ENCODE measurements around the gene OLFM4. TPM values are rescaled to one million over a fixed set of nuclear protein-coding genes. Genes with fewer than 3 reads are reported as not detected.

OLFM4 gene
- total and polyA plus RNA-seq, 2 experiments from 2014 or later: not detected

DNA sequence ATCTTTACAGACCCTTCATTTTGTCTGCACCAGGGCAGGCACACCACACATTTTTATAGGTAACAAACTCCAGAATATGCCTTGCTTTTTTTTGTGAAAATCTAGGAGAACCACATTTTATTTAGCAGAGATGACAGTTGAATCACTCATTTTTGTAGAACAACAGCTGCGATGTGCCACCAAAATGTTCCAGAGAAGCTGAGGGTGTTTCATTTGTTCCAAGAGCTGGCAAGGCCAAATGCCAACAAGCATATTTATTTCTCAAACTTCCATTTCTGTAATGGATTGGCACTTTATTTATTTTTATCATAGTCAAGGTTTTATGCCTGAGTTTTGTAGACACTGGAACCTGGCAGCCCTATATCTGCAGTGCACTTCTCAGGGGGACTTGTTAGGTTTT is 10.4 kb downstream of the OLFM4 start:
- Histone ChIP-seq H3K27me3 (ENCODE audit: insufficient read depth) (no peaks in the 10 kb centered on the region), H3K27ac (ENCODE audit: low read depth) (no peak overlapping the region), H3K36me3 (ENCODE audit: insufficient read depth) (no peaks in the 10 kb centered on the region), H3K4me3 (no peak overlapping the region), H3K79me2 (replicated peaks; ENCODE audit: insufficient read depth) (no peaks in the 10 kb centered on the region), H4K20me1 (replicated peaks; ENCODE audit: insufficient read depth) (no peaks in the 10 kb centered on the region), H3K4me1 (ENCODE audit: insufficient read depth) (no peaks in the 10 kb centered on the region), H3F3A (replicated peaks; ENCODE audit: low read depth) (no peaks in the 10 kb centered on the region), H3K4me2 (no peak overlapping the region), H2AFZ (no peak overlapping the region), H3K9me2 (ENCODE audit: insufficient read depth) (no peaks in the 10 kb centered on the region)
- no peaks in the 10 kb centered on the region for H3K9me3 Mint-ChIP-seq
- no peak overlapping the region for H3K27ac Mint-ChIP-seq
- no peaks in the 10 kb centered on the region for H3K36me3 Mint-ChIP-seq (ENCODE audit: low read depth)
- TF ChIP-seq, protein P1, sequence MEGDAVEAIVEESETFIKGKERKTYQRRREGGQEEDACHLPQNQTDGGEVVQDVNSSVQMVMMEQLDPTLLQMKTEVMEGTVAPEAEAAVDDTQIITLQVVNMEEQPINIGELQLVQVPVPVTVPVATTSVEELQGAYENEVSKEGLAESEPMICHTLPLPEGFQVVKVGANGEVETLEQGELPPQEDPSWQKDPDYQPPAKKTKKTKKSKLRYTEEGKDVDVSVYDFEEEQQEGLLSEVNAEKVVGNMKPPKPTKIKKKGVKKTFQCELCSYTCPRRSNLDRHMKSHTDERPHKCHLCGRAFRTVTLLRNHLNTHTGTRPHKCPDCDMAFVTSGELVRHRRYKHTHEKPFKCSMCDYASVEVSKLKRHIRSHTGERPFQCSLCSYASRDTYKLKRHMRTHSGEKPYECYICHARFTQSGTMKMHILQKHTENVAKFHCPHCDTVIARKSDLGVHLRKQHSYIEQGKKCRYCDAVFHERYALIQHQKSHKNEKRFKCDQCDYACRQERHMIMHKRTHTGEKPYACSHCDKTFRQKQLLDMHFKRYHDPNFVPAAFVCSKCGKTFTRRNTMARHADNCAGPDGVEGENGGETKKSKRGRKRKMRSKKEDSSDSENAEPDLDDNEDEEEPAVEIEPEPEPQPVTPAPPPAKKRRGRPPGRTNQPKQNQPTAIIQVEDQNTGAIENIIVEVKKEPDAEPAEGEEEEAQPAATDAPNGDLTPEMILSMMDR (conservative IDR thresholded peaks at IDR 0.05; ENCODE audit: low read depth in 2 of 2): no peak
- TF ChIP-seq, protein P2, sequence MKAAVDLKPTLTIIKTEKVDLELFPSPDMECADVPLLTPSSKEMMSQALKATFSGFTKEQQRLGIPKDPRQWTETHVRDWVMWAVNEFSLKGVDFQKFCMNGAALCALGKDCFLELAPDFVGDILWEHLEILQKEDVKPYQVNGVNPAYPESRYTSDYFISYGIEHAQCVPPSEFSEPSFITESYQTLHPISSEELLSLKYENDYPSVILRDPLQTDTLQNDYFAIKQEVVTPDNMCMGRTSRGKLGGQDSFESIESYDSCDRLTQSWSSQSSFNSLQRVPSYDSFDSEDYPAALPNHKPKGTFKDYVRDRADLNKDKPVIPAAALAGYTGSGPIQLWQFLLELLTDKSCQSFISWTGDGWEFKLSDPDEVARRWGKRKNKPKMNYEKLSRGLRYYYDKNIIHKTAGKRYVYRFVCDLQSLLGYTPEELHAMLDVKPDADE (IDR thresholded peaks at IDR 0.05): no peak
- TF ChIP-seq, protein P3, sequence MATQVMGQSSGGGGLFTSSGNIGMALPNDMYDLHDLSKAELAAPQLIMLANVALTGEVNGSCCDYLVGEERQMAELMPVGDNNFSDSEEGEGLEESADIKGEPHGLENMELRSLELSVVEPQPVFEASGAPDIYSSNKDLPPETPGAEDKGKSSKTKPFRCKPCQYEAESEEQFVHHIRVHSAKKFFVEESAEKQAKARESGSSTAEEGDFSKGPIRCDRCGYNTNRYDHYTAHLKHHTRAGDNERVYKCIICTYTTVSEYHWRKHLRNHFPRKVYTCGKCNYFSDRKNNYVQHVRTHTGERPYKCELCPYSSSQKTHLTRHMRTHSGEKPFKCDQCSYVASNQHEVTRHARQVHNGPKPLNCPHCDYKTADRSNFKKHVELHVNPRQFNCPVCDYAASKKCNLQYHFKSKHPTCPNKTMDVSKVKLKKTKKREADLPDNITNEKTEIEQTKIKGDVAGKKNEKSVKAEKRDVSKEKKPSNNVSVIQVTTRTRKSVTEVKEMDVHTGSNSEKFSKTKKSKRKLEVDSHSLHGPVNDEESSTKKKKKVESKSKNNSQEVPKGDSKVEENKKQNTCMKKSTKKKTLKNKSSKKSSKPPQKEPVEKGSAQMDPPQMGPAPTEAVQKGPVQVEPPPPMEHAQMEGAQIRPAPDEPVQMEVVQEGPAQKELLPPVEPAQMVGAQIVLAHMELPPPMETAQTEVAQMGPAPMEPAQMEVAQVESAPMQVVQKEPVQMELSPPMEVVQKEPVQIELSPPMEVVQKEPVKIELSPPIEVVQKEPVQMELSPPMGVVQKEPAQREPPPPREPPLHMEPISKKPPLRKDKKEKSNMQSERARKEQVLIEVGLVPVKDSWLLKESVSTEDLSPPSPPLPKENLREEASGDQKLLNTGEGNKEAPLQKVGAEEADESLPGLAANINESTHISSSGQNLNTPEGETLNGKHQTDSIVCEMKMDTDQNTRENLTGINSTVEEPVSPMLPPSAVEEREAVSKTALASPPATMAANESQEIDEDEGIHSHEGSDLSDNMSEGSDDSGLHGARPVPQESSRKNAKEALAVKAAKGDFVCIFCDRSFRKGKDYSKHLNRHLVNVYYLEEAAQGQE (IDR thresholded peaks at IDR 0.05; ENCODE audit: unreplicated experiment): no peak
- TF ChIP-seq POLR2AphosphoS5 (IDR thresholded peaks at IDR 0.05; ENCODE audit: low read depth) (no peak), EZH2phosphoT487 (IDR thresholded peaks at IDR 0.05; ENCODE audit: unreplicated experiment) (no peak), EZH2 (IDR thresholded peaks at IDR 0.05; ENCODE audit: low read depth, unreplicated experiment) (no peak), CREB1 (CRISPR knock-in tag; IDR thresholded peaks at IDR 0.05; ENCODE audit: low read depth) (no peak), ZNF114 (CRISPR knock-in tag; IDR thresholded peaks at IDR 0.05) (no peak), NANOG (IDR thresholded peaks at IDR 0.05; ENCODE audit: borderline replicate concordance) (no peak), STAT1 (IDR thresholded peaks at IDR 0.05; ENCODE audit: unreplicated experiment) (no peak), ZNF331 (CRISPR knock-in tag; IDR thresholded peaks at IDR 0.05; ENCODE audit: low read depth) (no peak), JUNB (IDR thresholded peaks at IDR 0.05; ENCODE audit: unreplicated experiment) (no peak)
- TF ChIP-seq, protein P4, sequence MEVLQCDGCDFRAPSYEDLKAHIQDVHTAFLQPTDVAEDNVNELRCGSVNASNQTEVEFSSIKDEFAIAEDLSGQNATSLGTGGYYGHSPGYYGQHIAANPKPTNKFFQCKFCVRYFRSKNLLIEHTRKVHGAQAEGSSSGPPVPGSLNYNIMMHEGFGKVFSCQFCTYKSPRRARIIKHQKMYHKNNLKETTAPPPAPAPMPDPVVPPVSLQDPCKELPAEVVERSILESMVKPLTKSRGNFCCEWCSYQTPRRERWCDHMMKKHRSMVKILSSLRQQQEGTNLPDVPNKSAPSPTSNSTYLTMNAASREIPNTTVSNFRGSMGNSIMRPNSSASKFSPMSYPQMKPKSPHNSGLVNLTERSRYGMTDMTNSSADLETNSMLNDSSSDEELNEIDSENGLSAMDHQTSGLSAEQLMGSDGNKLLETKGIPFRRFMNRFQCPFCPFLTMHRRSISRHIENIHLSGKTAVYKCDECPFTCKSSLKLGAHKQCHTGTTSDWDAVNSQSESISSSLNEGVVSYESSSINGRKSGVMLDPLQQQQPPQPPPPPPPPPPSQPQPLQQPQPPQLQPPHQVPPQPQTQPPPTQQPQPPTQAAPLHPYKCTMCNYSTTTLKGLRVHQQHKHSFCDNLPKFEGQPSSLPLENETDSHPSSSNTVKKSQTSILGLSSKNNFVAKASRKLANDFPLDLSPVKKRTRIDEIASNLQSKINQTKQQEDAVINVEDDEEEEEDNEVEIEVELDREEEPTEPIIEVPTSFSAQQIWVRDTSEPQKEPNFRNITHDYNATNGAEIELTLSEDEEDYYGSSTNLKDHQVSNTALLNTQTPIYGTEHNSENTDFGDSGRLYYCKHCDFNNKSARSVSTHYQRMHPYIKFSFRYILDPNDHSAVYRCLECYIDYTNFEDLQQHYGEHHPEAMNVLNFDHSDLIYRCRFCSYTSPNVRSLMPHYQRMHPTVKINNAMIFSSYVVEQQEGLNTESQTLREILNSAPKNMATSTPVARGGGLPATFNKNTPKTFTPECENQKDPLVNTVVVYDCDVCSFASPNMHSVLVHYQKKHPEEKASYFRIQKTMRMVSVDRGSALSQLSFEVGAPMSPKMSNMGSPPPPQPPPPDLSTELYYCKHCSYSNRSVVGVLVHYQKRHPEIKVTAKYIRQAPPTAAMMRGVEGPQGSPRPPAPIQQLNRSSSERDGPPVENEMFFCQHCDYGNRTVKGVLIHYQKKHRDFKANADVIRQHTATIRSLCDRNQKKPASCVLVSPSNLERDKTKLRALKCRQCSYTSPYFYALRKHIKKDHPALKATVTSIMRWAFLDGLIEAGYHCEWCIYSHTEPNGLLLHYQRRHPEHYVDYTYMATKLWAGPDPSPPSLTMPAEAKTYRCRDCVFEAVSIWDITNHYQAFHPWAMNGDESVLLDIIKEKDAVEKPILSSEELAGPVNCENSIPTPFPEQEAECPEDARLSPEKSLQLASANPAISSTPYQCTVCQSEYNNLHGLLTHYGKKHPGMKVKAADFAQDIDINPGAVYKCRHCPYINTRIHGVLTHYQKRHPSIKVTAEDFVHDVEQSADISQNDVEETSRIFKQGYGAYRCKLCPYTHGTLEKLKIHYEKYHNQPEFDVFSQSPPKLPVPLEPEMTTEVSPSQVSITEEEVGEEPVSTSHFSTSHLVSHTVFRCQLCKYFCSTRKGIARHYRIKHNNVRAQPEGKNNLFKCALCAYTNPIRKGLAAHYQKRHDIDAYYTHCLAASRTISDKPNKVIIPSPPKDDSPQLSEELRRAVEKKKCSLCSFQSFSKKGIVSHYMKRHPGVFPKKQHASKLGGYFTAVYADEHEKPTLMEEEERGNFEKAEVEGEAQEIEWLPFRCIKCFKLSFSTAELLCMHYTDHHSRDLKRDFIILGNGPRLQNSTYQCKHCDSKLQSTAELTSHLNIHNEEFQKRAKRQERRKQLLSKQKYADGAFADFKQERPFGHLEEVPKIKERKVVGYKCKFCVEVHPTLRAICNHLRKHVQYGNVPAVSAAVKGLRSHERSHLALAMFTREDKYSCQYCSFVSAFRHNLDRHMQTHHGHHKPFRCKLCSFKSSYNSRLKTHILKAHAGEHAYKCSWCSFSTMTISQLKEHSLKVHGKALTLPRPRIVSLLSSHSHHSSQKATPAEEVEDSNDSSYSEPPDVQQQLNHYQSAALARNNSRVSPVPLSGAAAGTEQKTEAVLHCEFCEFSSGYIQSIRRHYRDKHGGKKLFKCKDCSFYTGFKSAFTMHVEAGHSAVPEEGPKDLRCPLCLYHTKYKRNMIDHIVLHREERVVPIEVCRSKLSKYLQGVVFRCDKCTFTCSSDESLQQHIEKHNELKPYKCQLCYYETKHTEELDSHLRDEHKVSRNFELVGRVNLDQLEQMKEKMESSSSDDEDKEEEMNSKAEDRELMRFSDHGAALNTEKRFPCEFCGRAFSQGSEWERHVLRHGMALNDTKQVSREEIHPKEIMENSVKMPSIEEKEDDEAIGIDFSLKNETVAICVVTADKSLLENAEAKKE (CRISPR knock-in tag; IDR thresholded peaks at IDR 0.05): no peak
- DNase-seq (ENCODE audit: low spot score) (no peak), ATAC-seq (no peak)
- peaks cover 3% of the 10 kb centered on the region for H3K27me3 Mint-ChIP-seq (ENCODE audit: insufficient read depth, low read depth, poor library complexity)
- H3K4me3 Mint-ChIP-seq: no peak overlapping the region
- peaks cover 5% of the 10 kb centered on the region for H3K4me1 Mint-ChIP-seq
